Fibroblast of mammary gland (primary cell): ENCODE data around the gene IGDCC3.
"Not testable (repeated sequence)": the region's sequence is repeated elsewhere in the genome, so short reads cannot be mapped to it uniquely, and the experiment has no call there.

Experiments
- DNase-seq: peaks from one replicate; pipeline ENCODE4 v3.0.0-alpha.2; 2010; ENCODE audit warnings: low read depth
- H3K4me3 ChIP-seq: 2 replicates; pipeline ENCODE4 v1.5.1; 2011; ENCODE audit warnings: low read depth, mild to moderate bottlenecking, low read length, moderate library complexity; ENCODE audit not compliant: control insufficient read depth
- CTCF ChIP-seq: conservative IDR thresholded peaks from 2 replicates; pipeline ENCODE4 v1.5.1; 2011; ENCODE audit warnings: low read depth, low read length, inconsistent platforms; ENCODE audit not compliant: control insufficient read depth, insufficient read depth

The IGDCC3 gene

GRCh38 chr15:65399997-65400396 is 22.2 kb upstream of the IGDCC3 start:
- no peak for TF ChIP-seq CTCF
- no peak for DNase-seq
- no peak overlapping the region for H3K4me3 ChIP-seq

GRCh38 chr15:65399001-65399706 is 21.4 kb upstream of the IGDCC3 start:
- no peak overlapping the region for H3K4me3 ChIP-seq
- DNase-seq, result no peak
- no peak for TF ChIP-seq CTCF

GRCh38 chr15:65398486-65398885 is 20.7 kb upstream of the IGDCC3 start:
- not testable (repeated sequence) for H3K4me3 ChIP-seq, DNase-seq

- TF ChIP-seq CTCF, result no peak
- no peak for DNase-seq
- no peak overlapping the region for H3K4me3 ChIP-seq
Measured at GRCh38 chr15:65396965-65397317, 19.1 kb upstream of the IGDCC3 start.

- no peak for DNase-seq
- no peak overlapping the region for H3K4me3 ChIP-seq
- no peak for TF ChIP-seq CTCF
Measured at GRCh38 chr15:65396283-65396964, 18.6 kb upstream of the IGDCC3 start.

GRCh38 chr15:65395567-65396202 is 17.9 kb upstream of the IGDCC3 start:
- no peak for TF ChIP-seq CTCF

GRCh38 chr15:65394936-65395335 is 17.1 kb upstream of the IGDCC3 start:
- no peak for DNase-seq
- H3K4me3 ChIP-seq, result no peak overlapping the region
- TF ChIP-seq CTCF, result no peak

More at GRCh38 chr15:65395567-65396202, 17.9 kb upstream of the IGDCC3 start:
- no peak for DNase-seq
- H3K4me3 ChIP-seq, result no peak overlapping the region
